HG03025 (cell line): ENCODE results near the gene PSMD2.

Experiments used
- ATAC-seq: cut with Tn5 transposase; IDR thresholded peaks from one replicate; pipeline ENCODE4 v1.9.1; 2021; ENCODE audit warnings: mild to moderate bottlenecking, moderate library complexity; ENCODE audit not compliant: unreplicated experiment, low FRiP score

Gene PSMD2

GRCh38 chr3:184354121-184354728, 55.2 kb downstream of the PSMD2 start:
- no peak for ATAC-seq

GRCh38 chr3:184354754-184355153, 55.7 kb downstream of the PSMD2 start:
- no peak for ATAC-seq

- no peak for ATAC-seq
Observed at GRCh38 chr3:184355261-184356040, 56.4 kb downstream of the PSMD2 start.

GRCh38 chr3:184357248-184358123, 58.4 kb downstream of the PSMD2 start:
- ATAC-seq: no peak

GRCh38 chr3:184358124-184358767, 59.2 kb downstream of the PSMD2 start:
- ATAC-seq: no peak
